Endothelial cell (in vitro differentiated cells): ENCODE data around the gene NUBPL. TPM values are rescaled to one million over a fixed set of nuclear protein-coding genes. Genes with fewer than 3 reads are reported as not detected.

Source experiments
- DNase-seq: peaks from one replicate; pipeline ENCODE4 v3.0.0; 2021; ENCODE audit warnings: low spot score
- H3K27ac Mint-ChIP-seq: one replicate; pipeline ENCODE4 v1.8.0; 2021; ENCODE audit warnings: mixed read lengths, inconsistent platforms; ENCODE audit not compliant: unreplicated experiment
- H3K27me3 Mint-ChIP-seq: one replicate; pipeline ENCODE4 v1.8.0; 2021; ENCODE audit warnings: mild to moderate bottlenecking, moderate library complexity, mixed read lengths, inconsistent platforms; ENCODE audit not compliant: unreplicated experiment
- H3K36me3 Mint-ChIP-seq: one replicate; pipeline ENCODE4 v1.8.0; 2021; ENCODE audit warnings: mild to moderate bottlenecking, low read depth, mixed read lengths, inconsistent platforms; ENCODE audit not compliant: unreplicated experiment
- H3K4me1 Mint-ChIP-seq: one replicate; pipeline ENCODE4 v1.8.0; 2021; ENCODE audit warnings: mild to moderate bottlenecking, mixed read lengths, inconsistent platforms; ENCODE audit not compliant: unreplicated experiment
- H3K4me3 Mint-ChIP-seq: one replicate; pipeline ENCODE4 v1.8.0; 2021; ENCODE audit warnings: mild to moderate bottlenecking, mixed read lengths, inconsistent platforms; ENCODE audit not compliant: unreplicated experiment
- H3K9me3 Mint-ChIP-seq: one replicate; pipeline ENCODE4 v1.8.0; 2021; ENCODE audit warnings: mixed read lengths, inconsistent platforms; ENCODE audit not compliant: unreplicated experiment
- CTCF ChIP-seq: fragments of 200-600 bp; sonication (generic); IDR thresholded peaks from one replicate; pipeline ENCODE4 v1.5.0; 2021; ENCODE audit warnings: antibody characterized with exemption; ENCODE audit not compliant: unreplicated experiment
- total RNA-seq: library from RNA; stranded (reverse); fragmentation: NEBNext Ultra II Directional; extraction: Animal tissue kit (Norgen Biotek cat#: 25700); gene quantifications from one replicate; pipeline ENCODE4 v1.2.1, GENCODE V29; 2021; ENCODE audit not compliant: unreplicated experiment

NUBPL gene
- total RNA-seq, 1 donor from 2014 or later, result 11.3 TPM

- Mint-ChIP-seq H3K4me3 (no peak overlapping the region), H3K36me3 (no peaks in the 10 kb centered on the region), H3K27ac (no peak overlapping the region), H3K4me1 (peaks cover 5% of the 10 kb centered on the region), H3K9me3 (no peaks in the 10 kb centered on the region), H3K27me3 (no peaks in the 10 kb centered on the region)
- no peak for TF ChIP-seq CTCF
- DNase-seq, result no peak
Observed at GRCh38 chr14:31825459-31825858, 264.3 kb downstream of the NUBPL start.

- DNase-seq, result no peak
- Mint-ChIP-seq H3K9me3 (no peaks in the 10 kb centered on the region), H3K27me3 (peaks cover 1% of the 10 kb centered on the region), H3K27ac (no peak overlapping the region), H3K36me3 (no peaks in the 10 kb centered on the region), H3K4me3 (no peak overlapping the region), H3K4me1 (peaks cover 5% of the 10 kb centered on the region)
- TF ChIP-seq CTCF, result no peak
Observed at GRCh38 chr14:31827325-31827724, 266.1 kb downstream of the NUBPL start.

GRCh38 chr14:31828946-31829868 is 268.0 kb downstream of the NUBPL start:
- no peak overlapping the region for H3K27ac Mint-ChIP-seq
- H3K9me3 Mint-ChIP-seq, result no peaks in the 10 kb centered on the region
- no peak for DNase-seq
- H3K4me1 Mint-ChIP-seq, result peaks cover 5% of the 10 kb centered on the region
- peaks cover 1% of the 10 kb centered on the region for H3K27me3 Mint-ChIP-seq
- H3K36me3 Mint-ChIP-seq, result no peaks in the 10 kb centered on the region
- no peak overlapping the region for H3K4me3 Mint-ChIP-seq
- no peak for TF ChIP-seq CTCF

GRCh38 chr14:31834616-31835015 is 273.4 kb downstream of the NUBPL start:
- no peak for TF ChIP-seq CTCF
- no peaks in the 10 kb centered on the region for H3K36me3 Mint-ChIP-seq
- H3K9me3 Mint-ChIP-seq, result no peaks in the 10 kb centered on the region
- no peak overlapping the region for H3K4me3 Mint-ChIP-seq
- no peaks in the 10 kb centered on the region for H3K4me1 Mint-ChIP-seq
- H3K27me3 Mint-ChIP-seq, result peaks cover 1% of the 10 kb centered on the region
- DNase-seq, result no peak
- no peak overlapping the region for H3K27ac Mint-ChIP-seq

- Mint-ChIP-seq H3K27ac (no peak overlapping the region), H3K9me3 (no peaks in the 10 kb centered on the region), H3K36me3 (peaks cover 2% of the 10 kb centered on the region), H3K4me3 (no peak overlapping the region), H3K4me1 (no peaks in the 10 kb centered on the region), H3K27me3 (peaks cover 1% of the 10 kb centered on the region)
- TF ChIP-seq CTCF, result no peak
- DNase-seq, result no peak
Observed at GRCh38 chr14:31835049-31835448, 273.8 kb downstream of the NUBPL start.
